ENCODE measurements around the gene GALR3. TPM values are rescaled to one million over a fixed set of nuclear protein-coding genes. Genes with fewer than 3 reads are reported as not detected.
A peak's percentile ranks its signal among the peaks of the same experiment; 100 is the strongest.

Gene GALR3
- total RNA-seq, 1 donor from 2014 or later, result not detected

GRCh38 chr22:37822079-37822833, 926 bp upstream of the GALR3 start:
- Histone ChIP-seq H3K4me3 (ENCODE audit: low read length in 3 of 3) (no peak overlapping the region), H3K27me3 (ENCODE audit: control insufficient read depth in 3 of 3, insufficient read depth in 3 of 3, low read length in 3 of 3) (peaks cover 16 to 19% (median 18%) of the 10 kb centered on the region in 3 donors), H3K27ac (ENCODE audit: low read depth, low read length) (no peak overlapping the region), H3K9ac (ENCODE audit: low read depth in 1 of 3, low read length in 3 of 3) (no peak overlapping the region), H3K9me3 (ENCODE audit: control insufficient read depth in 3 of 3, low read length in 3 of 3) (no peaks in the 10 kb centered on the region), H3K4me1 (ENCODE audit: control insufficient read depth in 3 of 3, insufficient read depth in 3 of 3, low read length in 3 of 3) (peaks cover 18 to 31% (median 26%) of the 10 kb centered on the region in 3 donors), H3K36me3 (ENCODE audit: control insufficient read depth in 3 of 3, insufficient read depth in 3 of 3, low read length in 3 of 3) (no peaks in the 10 kb centered on the region)

DNA sequence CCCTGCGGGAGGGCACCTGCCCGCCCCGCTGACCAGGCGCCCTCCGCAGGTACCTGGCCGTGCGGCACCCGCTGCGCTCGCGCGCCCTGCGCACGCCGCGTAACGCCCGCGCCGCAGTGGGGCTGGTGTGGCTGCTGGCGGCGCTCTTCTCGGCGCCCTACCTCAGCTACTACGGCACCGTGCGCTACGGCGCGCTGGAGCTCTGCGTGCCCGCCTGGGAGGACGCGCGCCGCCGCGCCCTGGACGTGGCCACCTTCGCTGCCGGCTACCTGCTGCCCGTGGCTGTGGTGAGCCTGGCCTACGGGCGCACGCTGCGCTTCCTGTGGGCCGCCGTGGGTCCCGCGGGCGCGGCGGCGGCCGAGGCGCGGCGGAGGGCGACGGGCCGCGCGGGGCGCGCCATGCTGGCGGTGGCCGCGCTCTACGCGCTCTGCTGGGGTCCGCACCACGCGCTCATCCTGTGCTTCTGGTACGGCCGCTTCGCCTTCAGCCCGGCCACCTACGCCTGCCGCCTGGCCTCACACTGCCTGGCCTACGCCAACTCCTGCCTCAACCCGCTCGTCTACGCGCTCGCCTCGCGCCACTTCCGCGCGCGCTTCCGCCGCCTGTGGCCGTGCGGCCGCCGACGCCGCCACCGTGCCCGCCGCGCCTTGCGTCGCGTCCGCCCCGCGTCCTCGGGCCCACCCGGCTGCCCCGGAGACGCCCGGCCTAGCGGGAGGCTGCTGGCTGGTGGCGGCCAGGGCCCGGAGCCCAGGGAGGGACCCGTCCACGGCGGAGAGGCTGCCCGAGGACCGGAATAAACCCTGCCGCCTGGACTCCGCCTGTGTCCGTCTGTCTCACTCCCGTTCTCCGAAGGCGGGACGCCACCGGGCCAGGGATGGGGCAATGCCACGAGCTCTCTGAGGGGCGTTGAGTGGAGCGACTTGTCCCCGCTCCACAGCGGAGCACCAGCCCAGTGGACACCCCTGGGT, 1.8 kb downstream of the GALR3 start:
- Histone ChIP-seq H3K4me3 (ENCODE audit: low read length in 3 of 3) (peak overlapping the region in 2 of 3 donors; percentile 59 to 69), H3K9ac (ENCODE audit: low read depth in 1 of 3, low read length in 3 of 3) (peak overlapping the region in 1 of 3 donors; percentile 74), H3K4me1 (ENCODE audit: control insufficient read depth in 3 of 3, insufficient read depth in 3 of 3, low read length in 3 of 3) (peaks cover 8 to 14% (median 8%) of the 10 kb centered on the region in 3 donors), H3K36me3 (ENCODE audit: control insufficient read depth in 3 of 3, insufficient read depth in 3 of 3, low read length in 3 of 3) (peaks cover 8 to 9% (median 8%) of the 10 kb centered on the region in 3 donors), H3K27ac (ENCODE audit: low read depth, low read length) (no peak overlapping the region), H3K27me3 (ENCODE audit: control insufficient read depth in 3 of 3, insufficient read depth in 3 of 3, low read length in 3 of 3) (peaks cover 14 to 16% (median 16%) of the 10 kb centered on the region in 3 donors), H3K9me3 (ENCODE audit: control insufficient read depth in 3 of 3, low read length in 3 of 3) (no peaks in the 10 kb centered on the region)

DNA sequence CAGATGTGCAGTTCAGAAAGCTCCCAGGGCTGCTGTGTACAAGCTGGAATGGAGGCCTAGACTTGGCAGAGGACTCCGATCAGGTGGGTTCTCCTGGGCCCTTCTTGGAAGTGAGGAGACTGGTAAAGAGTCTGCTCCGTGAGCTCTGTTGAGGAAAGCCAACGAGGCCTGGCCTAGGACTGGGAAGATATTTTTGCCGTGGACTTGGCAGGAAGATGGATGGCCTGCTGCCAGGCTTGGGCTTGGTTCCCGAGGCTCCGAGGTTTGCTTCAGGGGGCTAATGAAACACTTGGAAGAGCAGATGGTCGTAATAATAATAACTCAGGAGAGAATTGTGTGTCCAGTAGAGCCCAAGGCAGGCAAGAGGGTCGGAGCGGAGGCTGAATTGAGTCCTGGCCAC, 3.9 kb downstream of the GALR3 start:
- peak overlapping the region; percentile 3 to 74 (median 57) for H3K9ac ChIP-seq (ENCODE audit: low read depth in 1 of 3, low read length in 3 of 3)
- H3K9me3 ChIP-seq (ENCODE audit: control insufficient read depth in 3 of 3, low read length in 3 of 3), result no peaks in the 10 kb centered on the region
- H3K4me3 ChIP-seq (ENCODE audit: low read length in 3 of 3), result no peak overlapping the region
- peaks cover 11 to 15% (median 13%) of the 10 kb centered on the region in 3 donors for H3K27me3 ChIP-seq (ENCODE audit: control insufficient read depth in 3 of 3, insufficient read depth in 3 of 3, low read length in 3 of 3)
- H3K4me1 ChIP-seq (ENCODE audit: control insufficient read depth in 3 of 3, insufficient read depth in 3 of 3, low read length in 3 of 3), result peaks cover 8 to 14% (median 8%) of the 10 kb centered on the region in 3 donors
- peaks cover 26 to 28% (median 28%) of the 10 kb centered on the region in 3 donors for H3K36me3 ChIP-seq (ENCODE audit: control insufficient read depth in 3 of 3, insufficient read depth in 3 of 3, low read length in 3 of 3)
- H3K27ac ChIP-seq (ENCODE audit: low read depth, low read length), result peak overlapping the region; percentile 36

DNA sequence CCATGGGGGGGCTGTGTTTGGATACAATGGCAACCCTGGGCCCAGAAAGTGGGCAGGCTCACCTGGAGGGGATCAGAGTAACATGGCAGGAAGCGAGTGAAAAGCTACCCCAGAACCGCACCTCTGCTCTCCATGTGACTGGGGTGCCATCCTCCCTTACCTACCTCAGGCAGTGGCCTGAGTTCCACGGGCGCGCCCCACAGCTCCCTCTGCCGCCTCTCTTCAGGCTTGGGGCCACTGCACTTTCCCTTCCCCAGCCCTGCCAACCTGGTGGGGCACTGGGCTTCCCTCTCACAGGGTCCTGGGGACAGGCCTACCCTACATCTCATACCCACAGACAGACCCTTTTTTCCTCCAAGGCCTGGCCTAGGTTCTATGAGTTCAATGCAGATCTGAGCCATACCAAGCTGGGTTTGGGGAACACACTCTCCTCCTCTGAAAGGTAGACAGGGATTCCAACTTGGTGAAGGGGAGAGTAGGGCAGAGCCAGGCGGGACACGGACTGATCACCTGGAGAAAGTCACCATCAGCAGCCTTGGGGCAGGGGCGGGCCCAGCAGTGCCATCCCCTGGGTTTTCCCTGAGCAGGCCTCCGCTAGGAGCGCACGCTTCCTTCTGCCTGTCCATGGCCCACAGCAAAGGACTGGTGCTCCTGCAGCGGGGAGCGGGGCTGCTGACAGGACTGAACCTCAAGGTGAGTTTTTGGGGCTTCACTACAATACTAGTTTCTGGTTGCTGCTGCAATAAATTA, 7.1 kb downstream of the GALR3 start:
- Histone ChIP-seq H3K4me1 (ENCODE audit: control insufficient read depth in 3 of 3, insufficient read depth in 3 of 3, low read length in 3 of 3) (peaks cover 8 to 14% (median 8%) of the 10 kb centered on the region in 3 donors), H3K9me3 (ENCODE audit: control insufficient read depth in 3 of 3, low read length in 3 of 3) (no peaks in the 10 kb centered on the region), H3K9ac (ENCODE audit: low read depth in 1 of 3, low read length in 3 of 3) (no peak overlapping the region), H3K4me3 (ENCODE audit: low read length in 3 of 3) (no peak overlapping the region), H3K27ac (ENCODE audit: low read depth, low read length) (no peak overlapping the region), H3K36me3 (ENCODE audit: control insufficient read depth in 3 of 3, insufficient read depth in 3 of 3, low read length in 3 of 3) (peaks cover 48 to 52% (median 50%) of the 10 kb centered on the region in 3 donors), H3K27me3 (ENCODE audit: control insufficient read depth in 3 of 3, insufficient read depth in 3 of 3, low read length in 3 of 3) (no peaks in the 10 kb centered on the region)

- Histone ChIP-seq H3K9ac (ENCODE audit: low read depth in 1 of 3, low read length in 3 of 3) (no peak overlapping the region), H3K4me3 (ENCODE audit: low read length in 3 of 3) (no peak overlapping the region), H3K27me3 (ENCODE audit: control insufficient read depth in 3 of 3, insufficient read depth in 3 of 3, low read length in 3 of 3) (no peaks in the 10 kb centered on the region), H3K4me1 (ENCODE audit: control insufficient read depth in 3 of 3, insufficient read depth in 3 of 3, low read length in 3 of 3) (peaks cover 8 to 9% (median 8%) of the 10 kb centered on the region in 3 donors), H3K36me3 (ENCODE audit: control insufficient read depth in 3 of 3, insufficient read depth in 3 of 3, low read length in 3 of 3) (peaks cover 48 to 53% (median 52%) of the 10 kb centered on the region in 3 donors), H3K9me3 (ENCODE audit: control insufficient read depth in 3 of 3, low read length in 3 of 3) (no peaks in the 10 kb centered on the region), H3K27ac (ENCODE audit: low read depth, low read length) (no peak overlapping the region)
These were observed 8.3 kb downstream of the GALR3 start for GRCh38 chr22:37831472-37831871.

DNA sequence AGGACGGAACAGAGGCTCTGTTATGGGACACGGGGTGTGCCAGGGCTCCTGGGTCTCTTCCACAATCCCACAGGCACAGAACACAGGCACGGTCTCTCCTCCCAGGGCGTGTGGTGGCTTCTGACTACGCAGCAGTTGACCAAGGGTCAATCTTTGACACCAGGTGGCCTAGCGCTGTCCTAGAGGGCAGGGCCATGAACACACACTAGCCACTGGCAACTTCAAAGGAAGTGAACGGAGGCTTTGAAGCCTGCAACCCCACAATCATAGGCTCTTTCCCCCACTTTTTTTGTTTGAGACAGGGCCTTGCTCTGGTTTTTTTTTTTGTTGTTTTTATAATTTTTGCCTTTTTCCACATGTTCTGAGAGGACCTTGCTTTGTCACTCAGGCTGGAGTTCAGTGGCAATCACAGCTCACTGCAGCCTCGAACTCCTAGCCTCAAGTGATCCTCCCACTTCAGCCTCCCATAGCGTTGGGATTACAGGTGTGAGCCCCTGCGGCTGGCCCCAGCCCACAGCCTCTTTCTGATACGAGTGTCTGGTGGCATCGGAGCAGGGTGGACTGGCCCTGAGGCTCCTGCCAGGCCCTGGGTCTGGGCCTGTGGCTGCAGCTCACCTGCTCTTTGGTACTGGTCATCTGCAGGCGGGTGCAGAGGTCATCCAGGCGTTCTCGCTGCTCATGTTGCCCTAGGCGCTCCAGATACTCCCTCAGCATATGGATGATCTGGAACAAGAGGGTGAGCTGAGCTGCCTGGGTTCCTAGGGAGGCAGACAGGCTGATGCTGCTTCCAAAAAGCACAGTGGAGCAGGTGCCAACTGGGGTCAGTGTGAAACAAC, 9.1 kb downstream of the GALR3 start:
- no peak overlapping the region for H3K27ac ChIP-seq (ENCODE audit: low read depth, low read length)
- peaks cover 50 to 58% (median 57%) of the 10 kb centered on the region in 3 donors for H3K36me3 ChIP-seq (ENCODE audit: control insufficient read depth in 3 of 3, insufficient read depth in 3 of 3, low read length in 3 of 3)
- no peaks in the 10 kb centered on the region for H3K27me3 ChIP-seq (ENCODE audit: control insufficient read depth in 3 of 3, insufficient read depth in 3 of 3, low read length in 3 of 3)
- peaks cover 2% of the 10 kb centered on the region in 3 donors for H3K4me1 ChIP-seq (ENCODE audit: control insufficient read depth in 3 of 3, insufficient read depth in 3 of 3, low read length in 3 of 3)
- H3K9me3 ChIP-seq (ENCODE audit: control insufficient read depth in 3 of 3, low read length in 3 of 3), result no peaks in the 10 kb centered on the region
- H3K9ac ChIP-seq (ENCODE audit: low read depth in 1 of 3, low read length in 3 of 3), result no peak overlapping the region
- no peak overlapping the region for H3K4me3 ChIP-seq (ENCODE audit: low read length in 3 of 3)

GRCh38 chr22:37842015-37842793, 19.0 kb downstream of the GALR3 start:
- Histone ChIP-seq H3K4me3 (ENCODE audit: low read length in 3 of 3) (no peak overlapping the region), H3K27me3 (ENCODE audit: control insufficient read depth in 3 of 3, insufficient read depth in 3 of 3, low read length in 3 of 3) (no peaks in the 10 kb centered on the region), H3K27ac (ENCODE audit: low read depth, low read length) (no peak overlapping the region), H3K36me3 (ENCODE audit: control insufficient read depth in 3 of 3, insufficient read depth in 3 of 3, low read length in 3 of 3) (peaks cover 17 to 21% (median 18%) of the 10 kb centered on the region in 3 donors), H3K9me3 (ENCODE audit: control insufficient read depth in 3 of 3, low read length in 3 of 3) (no peaks in the 10 kb centered on the region), H3K9ac (ENCODE audit: low read depth in 1 of 3, low read length in 3 of 3) (no peak overlapping the region), H3K4me1 (ENCODE audit: control insufficient read depth in 3 of 3, insufficient read depth in 3 of 3, low read length in 3 of 3) (peaks cover 8 to 16% (median 10%) of the 10 kb centered on the region in 3 donors)

DNA sequence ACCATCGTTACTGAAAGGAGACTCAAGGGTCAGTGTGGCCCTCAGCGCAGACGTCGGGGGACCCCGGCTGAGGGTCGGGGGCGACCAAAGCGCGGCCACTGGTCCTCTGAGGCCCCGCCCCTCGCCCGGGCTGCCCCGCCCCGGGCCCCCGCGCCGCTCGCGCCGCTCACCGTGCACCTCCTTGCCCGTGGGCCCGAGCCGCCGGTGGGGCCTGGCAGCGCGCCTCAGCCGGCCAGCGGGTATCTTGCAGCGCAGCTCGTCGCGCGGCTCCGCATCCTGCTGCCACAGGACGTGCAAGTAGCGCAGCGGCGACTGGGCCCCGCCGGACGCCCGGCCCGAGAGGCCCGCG, 20.5 kb downstream of the GALR3 start:
- H3K9me3 ChIP-seq (ENCODE audit: control insufficient read depth in 3 of 3, low read length in 3 of 3), result no peaks in the 10 kb centered on the region
- H3K36me3 ChIP-seq (ENCODE audit: control insufficient read depth in 3 of 3, insufficient read depth in 3 of 3, low read length in 3 of 3), result peaks cover 6 to 10% (median 9%) of the 10 kb centered on the region in 3 donors
- peaks cover 15 to 19% (median 15%) of the 10 kb centered on the region in 3 donors for H3K4me1 ChIP-seq (ENCODE audit: control insufficient read depth in 3 of 3, insufficient read depth in 3 of 3, low read length in 3 of 3)
- peak overlapping the region; percentile 70 to 85 (median 73) for H3K9ac ChIP-seq (ENCODE audit: low read depth in 1 of 3, low read length in 3 of 3)
- peak overlapping the region; percentile 86 for H3K27ac ChIP-seq (ENCODE audit: low read depth, low read length)
- H3K4me3 ChIP-seq (ENCODE audit: low read length in 3 of 3), result peak overlapping the region; percentile 78 to 85 (median 82)
- H3K27me3 ChIP-seq (ENCODE audit: control insufficient read depth in 3 of 3, insufficient read depth in 3 of 3, low read length in 3 of 3), result no peaks in the 10 kb centered on the region
